ENCODE measurements around the gene IL17REL. TPM values are rescaled to one million over a fixed set of nuclear protein-coding genes. Genes with fewer than 3 reads are reported as not detected.

The IL17REL gene
- total RNA-seq, 1 experiment from 2014 or later, result 0.24 TPM

GRCh38 chr22:49968313-49968830 lies 44.2 kb downstream of the IL17REL start:
- Mint-ChIP-seq H3K4me3 (no peak overlapping the region), H3K4me1 (peaks cover 11% of the 10 kb centered on the region), H3K27ac (no peak overlapping the region), H3K36me3 (peaks cover 5% of the 10 kb centered on the region), H3K9me3 (no peaks in the 10 kb centered on the region), H3K27me3 (ENCODE audit: low read depth) (peaks cover 8% of the 10 kb centered on the region)
- ChIA-PET CTCF (interaction anchor here (1.2 to 3.3 kb wide), 5 partner anchors 11 to 62 kb away, joined by 3 to 18 read pairs (median 4); no protein-coding TSS in a partner anchor), POLR2A (no interaction called here)
- TF ChIP-seq ZNF317 (CRISPR knock-in tag; IDR thresholded peaks at IDR 0.05; ENCODE audit: borderline replicate concordance, low read depth) (no peak), JAZF1 (CRISPR knock-in tag; IDR thresholded peaks at IDR 0.05) (no peak), TEAD4 (CRISPR knock-in tag; IDR thresholded peaks at IDR 0.05) (no peak), IRF1 (CRISPR knock-in tag; IDR thresholded peaks at IDR 0.05) (no peak), IRF2 (CRISPR knock-in tag; IDR thresholded peaks at IDR 0.05; ENCODE audit: borderline replicate concordance, low read depth) (no peak), PRDM15 (CRISPR knock-in tag; IDR thresholded peaks at IDR 0.05) (no peak)
- no peak for ATAC-seq
- no peak for DNase-seq (ENCODE audit: low spot score)

- Mint-ChIP-seq H3K9me3 (no peaks in the 10 kb centered on the region), H3K4me3 (no peak overlapping the region), H3K27ac (no peak overlapping the region), H3K36me3 (peaks cover 7% of the 10 kb centered on the region), H3K4me1 (peaks cover 11% of the 10 kb centered on the region), H3K27me3 (ENCODE audit: low read depth) (peaks cover 8% of the 10 kb centered on the region)
- POLR2A ChIA-PET, result no interaction called here
- DNase-seq (ENCODE audit: low spot score) (no peak), ATAC-seq (no peak)
- CTCF ChIA-PET, result interaction anchor here (1.6 to 3.3 kb wide), 4 partner anchors 12 to 62 kb away, joined by 3 to 18 read pairs (median 14); no protein-coding TSS in a partner anchor
- TF ChIP-seq ZNF416 (CRISPR knock-in tag; IDR thresholded peaks at IDR 0.05), result no peak
- peak; percentile 41; the same call in 1 of the 2 replicates for TF ChIP-seq USF2 (CRISPR knock-in tag; IDR thresholded peaks at IDR 0.05)
Observed at GRCh38 chr22:49967706-49968208, 44.8 kb downstream of the IL17REL start.

- peaks cover 8% of the 10 kb centered on the region for H3K27me3 Mint-ChIP-seq (ENCODE audit: low read depth)
- DNase-seq (ENCODE audit: low spot score) (peak; percentile 13), ATAC-seq (no peak)
- no peak overlapping the region for H3K4me3 Mint-ChIP-seq
- CTCF ChIA-PET, result interaction anchor here (0.6 to 3.3 kb wide), 4 partner anchors 16 to 63 kb away, joined by 4 to 18 read pairs (median 14); no protein-coding TSS in a partner anchor
- peaks cover 11% of the 10 kb centered on the region for H3K4me1 Mint-ChIP-seq
- H3K9me3 Mint-ChIP-seq, result no peaks in the 10 kb centered on the region
- TF ChIP-seq ATF2 (CRISPR knock-in tag; IDR thresholded peaks at IDR 0.05; ENCODE audit: borderline replicate concordance, low read depth) (no peak), GABPB1 (CRISPR knock-in tag; IDR thresholded peaks at IDR 0.05) (peak; percentile 76), ZNF416 (CRISPR knock-in tag; IDR thresholded peaks at IDR 0.05) (no peak)
- H3K27ac Mint-ChIP-seq, result no peak overlapping the region
- POLR2A ChIA-PET, result no interaction called here
- H3K36me3 Mint-ChIP-seq, result peaks cover 7% of the 10 kb centered on the region
Observed at GRCh38 chr22:49966774-49967705, 45.5 kb downstream of the IL17REL start.

All from WTC11 (cell line).